Stimulated activated CD4-positive, alpha-beta T cell treated with anti-CD3 and anti-CD28 coated beads, Interleukin-1b, Interleukin-23, amount 100 ng/mL, for 1 hour (primary cell): ENCODE data around the gene COMMD4.

Experiments used
- DNase-seq, 2 donors: peaks; one replicate each; pipeline ENCODE4 v3.0.0-alpha.2; 2020; ENCODE audit warnings: low read depth in 2 of 2

COMMD4 gene

DNA sequence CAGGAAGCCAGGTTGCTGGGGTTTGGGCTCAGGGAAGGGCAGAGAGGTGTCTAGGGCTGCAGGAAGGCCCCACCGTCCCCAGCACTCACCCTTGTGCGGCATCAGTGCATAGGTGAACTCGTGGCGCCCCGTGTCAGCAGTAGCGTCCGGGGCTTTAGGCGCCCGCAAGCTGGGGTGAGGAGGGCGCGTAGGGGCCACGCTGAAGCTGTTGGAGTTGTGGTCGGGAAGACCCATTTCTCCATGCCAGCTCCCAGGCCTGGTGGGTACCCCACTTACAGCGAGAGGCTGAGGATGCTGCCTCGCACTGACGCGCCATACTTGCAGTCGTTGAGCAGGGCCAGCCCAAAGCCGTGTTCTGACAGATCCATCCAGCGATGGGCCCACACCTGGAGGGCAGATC, 20.7 kb downstream of the COMMD4 start:
- no peak for DNase-seq

GRCh38 chr15:75357976-75358673, 22.3 kb downstream of the COMMD4 start:
- no peak for DNase-seq

GRCh38 chr15:75358771-75359536, 23.1 kb downstream of the COMMD4 start:
- DNase-seq, result no peak

- DNase-seq, result no peak
These were observed 23.8 kb downstream of the COMMD4 start for GRCh38 chr15:75359537-75360250.

DNA sequence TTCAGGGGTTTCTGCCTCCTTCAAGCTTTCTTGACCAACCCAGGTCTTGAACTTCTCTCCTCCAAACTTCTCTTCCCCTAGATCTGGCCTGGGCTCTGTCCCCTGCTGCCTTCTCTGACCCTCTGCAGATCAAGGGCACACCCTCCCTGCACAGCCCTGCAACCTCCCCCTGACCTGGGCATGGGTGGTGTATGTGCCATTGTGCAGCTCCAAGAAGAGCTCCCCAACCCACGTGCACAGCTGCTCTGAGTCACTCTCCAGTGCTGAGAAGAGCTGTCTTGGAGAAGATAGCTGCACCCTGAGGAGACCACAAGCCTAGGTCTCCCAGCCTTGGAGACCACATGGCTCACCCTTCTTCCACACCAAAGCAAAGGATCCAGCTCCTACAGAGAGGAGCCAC, 24.5 kb downstream of the COMMD4 start:
- no peak for DNase-seq

- DNase-seq, result no peak
These were observed 25.0 kb downstream of the COMMD4 start for GRCh38 chr15:75360856-75361255.

DNA sequence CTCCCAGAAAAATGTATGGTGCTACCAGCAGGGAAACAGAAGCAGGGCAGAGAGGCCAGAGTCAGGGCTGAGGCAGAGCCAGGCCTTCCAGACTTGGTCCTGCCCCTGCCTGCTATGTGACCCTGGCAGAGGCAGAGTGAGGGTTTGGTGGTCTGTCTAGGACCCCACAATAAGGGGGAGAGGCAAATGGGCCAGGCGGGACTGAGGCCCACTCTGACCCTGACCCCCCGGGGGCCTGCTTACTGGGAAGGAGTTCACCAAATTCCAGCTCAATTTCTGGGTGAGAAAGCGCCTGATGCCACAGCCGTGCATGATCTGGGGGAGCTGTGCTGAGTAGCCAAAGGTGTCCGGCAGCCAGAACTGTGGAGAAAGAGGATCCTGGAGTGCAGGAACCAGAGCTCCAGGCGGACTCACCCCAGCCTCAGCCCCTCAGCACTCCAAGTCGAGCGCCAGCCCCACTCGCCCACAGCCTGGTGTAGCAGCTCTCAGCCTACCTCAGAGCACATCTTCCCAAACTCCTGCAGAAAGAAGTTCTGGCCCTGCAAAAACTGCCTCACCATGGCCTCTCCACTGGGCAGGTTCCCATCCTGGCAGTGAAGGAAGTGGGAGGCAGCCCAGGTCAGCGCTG, 25.6 kb downstream of the COMMD4 start:
- DNase-seq, result no peak

DNA sequence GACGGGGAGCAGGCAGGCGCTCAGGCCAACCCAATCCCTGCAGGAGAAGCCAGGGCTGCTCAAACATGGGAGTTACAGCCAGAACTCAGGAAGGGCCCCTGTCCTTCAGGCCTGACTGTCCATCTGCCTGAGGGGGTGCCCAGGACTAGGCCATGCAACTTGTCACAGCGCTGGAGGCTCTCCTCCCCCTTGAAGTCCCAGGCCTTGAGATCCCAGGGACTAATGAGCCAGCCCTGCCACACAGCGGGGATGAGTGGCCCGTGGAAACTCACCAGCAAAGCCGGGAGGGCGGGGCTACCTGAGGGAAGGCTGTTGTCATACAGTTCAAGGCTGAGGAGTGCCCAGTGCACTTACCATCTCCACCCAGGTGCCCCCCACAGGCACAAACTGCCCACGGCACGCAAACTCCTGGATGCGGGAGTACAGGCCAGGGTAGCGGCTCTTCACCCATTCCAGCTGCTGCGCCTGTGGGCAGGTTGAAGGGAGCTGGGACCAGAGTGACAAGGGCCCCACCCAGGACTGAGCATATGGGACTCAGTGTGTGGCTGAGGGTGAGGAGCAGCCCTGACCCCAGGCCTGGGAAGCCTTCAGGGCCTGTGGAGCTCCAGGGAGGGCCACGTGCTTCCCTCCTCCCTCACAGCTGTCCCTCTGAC, 26.3 kb downstream of the COMMD4 start:
- no peak for DNase-seq

DNA sequence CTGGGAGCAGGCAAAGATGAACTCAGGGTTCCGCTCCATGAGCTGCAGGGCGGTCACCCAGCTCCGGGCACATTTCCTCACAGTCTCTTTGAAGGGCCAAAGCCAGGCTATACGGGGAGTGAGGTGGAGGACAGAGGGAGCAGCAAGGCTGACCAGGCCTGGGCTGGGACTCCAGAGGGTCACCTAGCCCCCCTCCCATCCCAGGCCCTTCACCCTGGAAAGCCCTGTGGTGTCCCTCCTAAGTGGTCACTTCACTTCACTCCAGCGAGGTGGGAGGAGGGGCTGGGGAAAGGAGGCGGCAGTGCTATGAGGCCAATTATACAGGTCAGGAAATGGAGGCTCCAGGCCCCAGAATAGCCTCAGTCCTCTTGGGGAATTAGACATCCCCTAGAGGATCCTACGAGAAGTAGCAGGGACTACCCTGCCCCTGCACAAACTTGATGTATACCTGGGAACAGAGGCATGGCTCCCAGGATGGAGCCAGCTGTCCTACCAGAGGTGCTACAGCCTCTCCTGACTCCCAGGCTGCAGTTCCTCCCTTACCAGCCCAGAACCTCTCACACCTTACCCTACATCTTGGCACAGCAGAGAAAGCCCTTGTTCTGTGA, 26.9 kb downstream of the COMMD4 start:
- no peak for DNase-seq

GRCh38 chr15:75363786-75364185, 27.9 kb downstream of the COMMD4 start:
- no peak for DNase-seq

- no peak for DNase-seq
These were observed 29.0 kb downstream of the COMMD4 start for GRCh38 chr15:75364881-75365280.

DNA sequence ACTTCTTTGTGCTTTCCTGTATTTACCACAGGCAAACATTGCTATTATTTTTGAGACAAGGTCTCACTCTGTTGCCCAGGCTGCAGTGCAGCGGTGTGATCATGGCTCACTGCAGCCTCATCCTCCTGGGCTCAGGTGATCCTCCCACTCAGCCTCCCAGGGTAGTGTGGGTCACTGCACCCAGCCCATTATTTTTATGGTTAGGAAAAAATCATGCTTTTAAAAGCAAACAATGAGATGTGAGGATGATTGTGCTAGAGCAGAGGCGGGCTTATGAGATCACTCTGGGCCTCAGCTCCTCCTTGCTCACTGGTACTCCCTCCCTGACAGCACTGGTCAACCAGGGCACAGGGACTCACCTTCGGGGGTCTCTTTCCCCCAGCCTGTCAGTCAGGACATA, 30.3 kb downstream of the COMMD4 start:
- no peak for DNase-seq

GRCh38 chr15:75367006-75367405, 31.1 kb downstream of the COMMD4 start:
- no peak for DNase-seq

GRCh38 chr15:75367406-75367912, 31.6 kb downstream of the COMMD4 start:
- DNase-seq, result no peak

DNA sequence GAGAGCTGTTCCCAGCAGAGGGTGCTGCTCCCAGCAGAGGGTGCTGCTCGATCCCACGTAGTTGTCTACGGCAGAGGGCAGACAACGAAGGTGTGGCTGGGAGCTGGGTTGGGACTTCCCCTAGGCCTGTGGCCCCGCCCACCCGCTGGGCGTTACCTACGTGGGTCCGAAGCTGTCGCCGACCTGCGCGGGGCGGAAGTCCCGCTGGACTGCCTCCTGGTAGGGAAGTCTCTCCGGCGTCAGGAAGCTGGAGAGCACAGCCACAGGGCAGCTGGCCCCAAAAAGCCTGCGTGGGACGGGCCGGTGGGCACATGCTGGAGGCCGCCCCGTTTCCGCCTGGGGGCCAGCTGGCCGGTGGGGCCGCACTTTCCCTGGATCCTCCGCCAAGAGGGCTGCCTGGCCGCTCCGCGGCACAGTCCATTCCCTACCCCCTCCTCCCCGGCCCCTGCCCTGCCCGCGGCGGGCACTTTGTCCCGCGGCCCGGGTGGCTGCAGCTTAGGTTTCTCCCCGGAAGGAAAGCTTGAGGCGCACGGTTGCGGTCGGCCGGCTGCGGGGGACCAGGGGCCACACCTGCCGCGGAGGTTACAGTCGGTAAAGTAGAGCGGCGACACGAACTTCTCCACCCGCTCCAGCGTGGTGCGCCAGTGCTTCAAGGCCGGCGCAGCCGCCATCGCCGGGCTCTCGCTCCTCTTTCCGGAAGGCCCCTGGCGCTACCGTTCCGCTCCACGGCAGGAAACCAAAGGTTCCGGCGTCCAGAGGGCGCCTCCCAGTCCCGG, 32.2 kb downstream of the COMMD4 start, which contains the start of gene MAN2C1:
Gene MAN2C1, minus strand, starts transcription at position 695 of the 776 bp plus-strand sequence. Its CDS starts 24 bp downstream, at position 671.
- DNase-seq, result peak; percentile 79 to 89

GRCh38 chr15:75368689-75369239, 32.9 kb downstream of the COMMD4 start:
- DNase-seq, result no peak

GRCh38 chr15:75369897-75370581, 34.2 kb downstream of the COMMD4 start:
- no peak for DNase-seq

DNA sequence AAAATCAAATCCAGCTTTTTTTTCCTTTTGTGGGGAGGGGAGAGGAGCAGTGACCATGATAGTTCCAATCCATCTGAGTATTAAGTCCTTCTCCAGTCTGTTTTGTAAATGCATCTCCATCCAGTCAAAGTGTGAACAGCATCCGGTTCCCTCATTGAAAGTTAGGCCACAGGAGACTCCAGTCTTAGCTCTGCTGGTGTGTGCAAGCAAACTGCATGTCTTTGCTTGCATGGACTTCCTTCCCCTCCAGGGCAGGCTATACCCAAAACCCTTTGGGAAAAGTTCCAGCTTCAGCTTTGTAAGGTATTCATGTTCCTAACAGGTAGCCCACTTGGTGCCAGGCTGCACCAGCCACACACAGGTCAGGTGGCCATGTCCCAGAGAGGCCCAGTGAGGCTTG, 35.6 kb downstream of the COMMD4 start:
- no peak for DNase-seq
